Activated CD8-positive, alpha-beta memory T cell treated with anti-CD3 and anti-CD28 coated beads, Interleukin-2, amount 10 ng/mL, durations not matched to agents 7 days and 5 days (primary cell): ENCODE results near the gene CELA3B. TPM values are rescaled to one million over a fixed set of nuclear protein-coding genes. Genes with fewer than 3 reads are reported as not detected.
A peak's percentile ranks its signal among the peaks of the same experiment; 100 is the strongest.
"Not testable (repeated sequence)": the region's sequence is repeated elsewhere in the genome, so short reads cannot be mapped to it uniquely, and the experiment has no call there.

Source experiments
- ATAC-seq: fragments of 150-1000 bp; cut with Tn5 transposase; one replicate; pipeline ENCODE4 v1.10.0; 2021; ENCODE audit warnings: moderate library complexity
- CTCF ChIA-PET: fragments of 350-600 bp; sonication (Branson Sonifier 250); formaldehyde crosslinking; loops from one replicate; lab custom pipeline; 2021; ENCODE audit warnings: antibody characterized with exemption; lab: Charles Lee
- DNase-seq: peaks from one replicate; pipeline ENCODE4 v3.0.0-alpha.2; 2020
- H3K27ac Mint-ChIP-seq: one replicate; pipeline ENCODE4 v1.8.0; 2021; ENCODE audit warnings: mild to moderate bottlenecking, mixed read lengths
- H3K27me3 Mint-ChIP-seq: one replicate; pipeline ENCODE4 v1.8.0; 2021; ENCODE audit warnings: mixed read lengths
- H3K36me3 Mint-ChIP-seq: one replicate; pipeline ENCODE4 v1.8.0; 2021; ENCODE audit warnings: mild to moderate bottlenecking, mixed read lengths
- H3K4me1 Mint-ChIP-seq: one replicate; pipeline ENCODE4 v1.8.0; 2021; ENCODE audit warnings: mixed read lengths
- H3K4me3 Mint-ChIP-seq: one replicate; pipeline ENCODE4 v1.8.0; 2021; ENCODE audit warnings: mild to moderate bottlenecking, moderate library complexity, mixed read lengths
- H3K9me3 Mint-ChIP-seq: one replicate; pipeline ENCODE4 v1.8.0; 2022; ENCODE audit warnings: low read depth, mixed read lengths
- total RNA-seq, 2 experiments: library from RNA; stranded (reverse); gene quantifications; one replicate each; pipeline ENCODE4 v1.2.3, GENCODE V29; 2021

The CELA3B gene
- total RNA-seq, 2 experiments from 2014 or later = not detected

GRCh38 chr1:21937372-21938121 lies 39.3 kb upstream of the CELA3B start:
- Mint-ChIP-seq H3K4me1 (peaks cover 5% of the 10 kb centered on the region), H3K27me3 (peaks cover 45% of the 10 kb centered on the region), H3K9me3 (no peaks in the 10 kb centered on the region), H3K27ac (no peak overlapping the region), H3K36me3 (peaks cover 3% of the 10 kb centered on the region), H3K4me3 (peak overlapping the region; percentile 76)
- CTCF ChIA-PET = no interaction called here
- ATAC-seq (peak; percentile 86), DNase-seq (peak; percentile 59)

- peaks cover 45% of the 10 kb centered on the region for H3K27me3 Mint-ChIP-seq
- peaks cover 3% of the 10 kb centered on the region for H3K36me3 Mint-ChIP-seq
- H3K27ac Mint-ChIP-seq = no peak overlapping the region
- CTCF ChIA-PET = interaction anchor here (1.0 kb wide), 1 partner anchor 20 kb away, joined by 3 read pairs; no protein-coding TSS in a partner anchor
- ATAC-seq (no peak), DNase-seq (no peak)
- peaks cover 5% of the 10 kb centered on the region for H3K4me1 Mint-ChIP-seq
- H3K9me3 Mint-ChIP-seq = no peaks in the 10 kb centered on the region
- peak overlapping the region; percentile 11 for H3K4me3 Mint-ChIP-seq
These were observed 37.9 kb upstream of the CELA3B start for GRCh38 chr1:21938732-21939538.

GRCh38 chr1:21939650-21940374 lies 37.0 kb upstream of the CELA3B start:
- no peaks in the 10 kb centered on the region for H3K9me3 Mint-ChIP-seq
- peaks cover 3% of the 10 kb centered on the region for H3K36me3 Mint-ChIP-seq
- no peak for ATAC-seq
- H3K4me1 Mint-ChIP-seq = peaks cover 5% of the 10 kb centered on the region
- H3K4me3 Mint-ChIP-seq = no peak overlapping the region
- no peak for DNase-seq
- peaks cover 48% of the 10 kb centered on the region for H3K27me3 Mint-ChIP-seq
- H3K27ac Mint-ChIP-seq = no peak overlapping the region
- CTCF ChIA-PET = interaction anchor here (1.0 kb wide), 1 partner anchor 19 kb away, joined by 3 read pairs; no protein-coding TSS in a partner anchor

- peaks cover 46% of the 10 kb centered on the region for H3K27me3 Mint-ChIP-seq
- no peak for ATAC-seq
- H3K4me1 Mint-ChIP-seq = peaks cover 5% of the 10 kb centered on the region
- H3K36me3 Mint-ChIP-seq = peaks cover 3% of the 10 kb centered on the region
- DNase-seq = no peak
- H3K9me3 Mint-ChIP-seq = no peaks in the 10 kb centered on the region
- H3K4me3 Mint-ChIP-seq = no peak overlapping the region
- H3K27ac Mint-ChIP-seq = no peak overlapping the region
- CTCF ChIA-PET = interaction anchor here (1.0 kb wide), 1 partner anchor 19 kb away, joined by 3 read pairs; no protein-coding TSS in a partner anchor
These were observed 36.3 kb upstream of the CELA3B start for GRCh38 chr1:21940492-21940891.

- peaks cover 3% of the 10 kb centered on the region for H3K36me3 Mint-ChIP-seq
These were observed 35.5 kb upstream of the CELA3B start for GRCh38 chr1:21941370-21941769.

GRCh38 chr1:21942464-21942863 lies 34.4 kb upstream of the CELA3B start:
- Mint-ChIP-seq H3K27me3 (peaks cover 35% of the 10 kb centered on the region), H3K4me1 (peaks cover 5% of the 10 kb centered on the region), H3K9me3 (no peaks in the 10 kb centered on the region), H3K27ac (no peak overlapping the region), H3K36me3 (peaks cover 3% of the 10 kb centered on the region), H3K4me3 (no peak overlapping the region)
- ATAC-seq (no peak), DNase-seq (no peak)
- CTCF ChIA-PET = interaction anchor here (0.7 kb wide), 1 partner anchor 10 kb away, joined by 3 read pairs; no protein-coding TSS in a partner anchor

More at GRCh38 chr1:21941370-21941769, 35.5 kb upstream of the CELA3B start:
- no peak overlapping the region for H3K4me3 Mint-ChIP-seq
- DNase-seq (no peak), ATAC-seq (no peak)
- peaks cover 5% of the 10 kb centered on the region for H3K4me1 Mint-ChIP-seq
- no peak overlapping the region for H3K27ac Mint-ChIP-seq
- no peaks in the 10 kb centered on the region for H3K9me3 Mint-ChIP-seq
- peaks cover 38% of the 10 kb centered on the region for H3K27me3 Mint-ChIP-seq
- CTCF ChIA-PET = no interaction called here

- H3K4me3 Mint-ChIP-seq, H3K4me1 Mint-ChIP-seq, H3K9me3 Mint-ChIP-seq, ATAC-seq, H3K27ac Mint-ChIP-seq, DNase-seq, H3K36me3 Mint-ChIP-seq: not testable (repeated sequence)
- H3K27me3 Mint-ChIP-seq = peaks cover 30% of the 10 kb centered on the region
- CTCF ChIA-PET = interaction anchor here (0.7 kb wide), 1 partner anchor 9 kb away, joined by 3 read pairs; no protein-coding TSS in a partner anchor
These were observed 33.7 kb upstream of the CELA3B start for GRCh38 chr1:21942959-21943640.

GRCh38 chr1:21944733-21945073 lies 32.1 kb upstream of the CELA3B start:
- CTCF ChIA-PET = no interaction called here

GRCh38 chr1:21946836-21947587 lies 29.8 kb upstream of the CELA3B start:
- no peak for ATAC-seq
- Mint-ChIP-seq H3K36me3 (no peaks in the 10 kb centered on the region), H3K9me3 (no peaks in the 10 kb centered on the region), H3K27me3 (peaks cover 3% of the 10 kb centered on the region), H3K27ac (no peak overlapping the region), H3K4me3 (no peak overlapping the region), H3K4me1 (no peaks in the 10 kb centered on the region)
- CTCF ChIA-PET = interaction anchor here (1.0 kb wide), 1 partner anchor 9 kb away, joined by 3 read pairs; no protein-coding TSS in a partner anchor
- DNase-seq = no peak

More at GRCh38 chr1:21944733-21945073, 32.1 kb upstream of the CELA3B start:
- no peaks in the 10 kb centered on the region for H3K4me1 Mint-ChIP-seq
- no peak for DNase-seq
- no peaks in the 10 kb centered on the region for H3K36me3 Mint-ChIP-seq
- ATAC-seq = no peak
- H3K9me3 Mint-ChIP-seq = no peaks in the 10 kb centered on the region
- peaks cover 17% of the 10 kb centered on the region for H3K27me3 Mint-ChIP-seq
- H3K4me3 Mint-ChIP-seq = no peak overlapping the region
- H3K27ac Mint-ChIP-seq = no peak overlapping the region

- DNase-seq (no peak), ATAC-seq (no peak)
- Mint-ChIP-seq H3K4me3 (no peak overlapping the region), H3K36me3 (no peaks in the 10 kb centered on the region), H3K27ac (no peak overlapping the region), H3K9me3 (no peaks in the 10 kb centered on the region), H3K27me3 (no peaks in the 10 kb centered on the region), H3K4me1 (peaks cover under 1% of the 10 kb centered on the region)
- CTCF ChIA-PET = no interaction called here
These were observed 26.1 kb upstream of the CELA3B start for GRCh38 chr1:21950734-21951133.

GRCh38 chr1:21951226-21951870 lies 25.5 kb upstream of the CELA3B start:
- Mint-ChIP-seq H3K9me3 (no peaks in the 10 kb centered on the region), H3K27me3 (no peaks in the 10 kb centered on the region), H3K27ac (no peak overlapping the region), H3K36me3 (no peaks in the 10 kb centered on the region), H3K4me1 (peaks cover 7% of the 10 kb centered on the region), H3K4me3 (no peak overlapping the region)
- CTCF ChIA-PET = no interaction called here
- ATAC-seq = no peak
- no peak for DNase-seq
